Measurements from ENCODE around the gene HS3ST3B1. TPM values are rescaled to one million over a fixed set of nuclear protein-coding genes. Genes with fewer than 3 reads are reported as not detected.

HS3ST3B1 gene
- total RNA-seq, 2 experiments from 2014 or later, result 13.4 to 13.9 TPM

DNA sequence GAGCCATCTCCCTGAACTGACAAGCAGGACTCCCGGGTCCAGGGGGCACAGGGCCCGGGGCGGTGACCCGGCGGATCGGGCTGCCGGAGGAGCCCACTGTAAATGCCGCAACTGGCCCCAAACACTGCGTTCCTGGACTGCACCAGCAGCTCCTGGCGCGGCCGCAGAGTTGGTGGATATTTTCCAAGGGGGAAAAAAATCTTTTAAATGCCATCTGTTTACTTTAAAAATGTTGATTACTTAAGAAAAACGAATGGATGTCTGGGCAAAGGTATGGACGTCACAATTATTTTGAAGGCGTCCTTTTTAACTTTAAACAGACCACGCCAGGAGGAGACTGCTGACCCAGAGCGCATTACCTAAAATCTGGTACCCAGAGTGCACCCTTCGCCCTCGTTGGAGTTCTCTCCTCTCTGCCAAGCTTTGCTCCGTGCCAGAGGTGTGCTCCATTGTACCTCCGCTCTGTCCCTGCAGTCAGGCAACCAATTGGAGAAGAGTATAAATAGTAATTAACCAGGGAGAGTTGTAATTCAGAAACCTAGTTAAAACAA, 3.4 kb downstream of the HS3ST3B1 start:
- peak overlapping the region; percentile 43 for H3K27ac Mint-ChIP-seq
- intact Hi-C loops (cut with micrococcal nuclease), result loop anchor here (5.0 to 10.0 kb wide), 2 partner anchors 511 to 957 kb away; no protein-coding TSS in a partner anchor
- ChIA-PET POLR2A (interaction anchor here (1.1 to 4.8 kb wide), 2 partner anchors 17 to 235 kb away, joined by 3 to 37 read pairs; partner anchors contain the start of gene COX10), CTCF (interaction anchor here (0.7 to 5.8 kb wide), 2 partner anchors 622 to 709 kb away, joined by 3 to 43 read pairs; no protein-coding TSS in a partner anchor)
- H3K4me1 Mint-ChIP-seq (ENCODE audit: low read depth), result peaks cover 57% of the 10 kb centered on the region
- peaks cover 6% of the 10 kb centered on the region for H3K36me3 Mint-ChIP-seq
- H3K4me3 Mint-ChIP-seq, result peak overlapping the region; percentile 68
- no peaks in the 10 kb centered on the region for H3K27me3 Mint-ChIP-seq
- no peak for DNase-seq
- H3K9me3 Mint-ChIP-seq, result no peaks in the 10 kb centered on the region

DNA sequence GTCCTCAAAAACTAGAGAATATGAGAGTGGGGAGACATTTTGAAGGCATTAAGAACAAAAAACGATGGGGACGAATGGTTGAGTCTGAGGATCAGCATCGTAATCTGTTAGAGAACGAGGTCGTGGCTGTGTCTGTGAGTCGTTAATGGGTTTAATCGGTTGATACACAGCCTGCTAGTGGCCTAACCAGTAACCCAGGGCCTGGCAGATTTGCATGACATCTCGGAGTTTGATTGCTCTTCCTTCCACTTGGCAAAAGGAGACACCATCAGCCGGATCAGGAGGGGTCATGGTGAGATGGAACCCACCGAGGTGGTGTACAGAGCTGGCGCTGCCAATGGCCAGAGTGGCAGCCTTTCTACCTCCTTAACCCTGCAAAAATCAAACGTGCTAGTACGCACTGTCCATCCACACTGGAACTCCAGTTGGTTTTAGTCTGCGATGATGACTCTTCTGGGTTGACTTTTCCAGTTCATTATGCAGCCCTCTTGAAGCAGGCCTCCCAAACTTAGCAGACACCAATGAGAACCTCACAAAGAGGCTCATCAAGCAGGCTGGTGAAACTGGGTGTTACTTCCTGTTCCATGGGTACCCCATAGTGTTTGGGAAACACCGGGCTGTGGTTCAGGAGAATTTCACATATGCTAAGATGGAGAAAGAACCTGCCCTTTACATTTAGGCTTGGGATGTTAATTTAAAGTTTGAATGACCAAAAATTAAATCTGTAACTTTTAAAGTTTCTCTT, 4.1 kb downstream of the HS3ST3B1 start:
- ChIA-PET CTCF (interaction anchor here (1.4 kb wide), 1 partner anchor 711 kb away, joined by 3 read pairs; no protein-coding TSS in a partner anchor), POLR2A (no interaction called here)
- Mint-ChIP-seq H3K36me3 (peaks cover 6% of the 10 kb centered on the region), H3K4me1 (ENCODE audit: low read depth) (peaks cover 58% of the 10 kb centered on the region), H3K9me3 (no peaks in the 10 kb centered on the region), H3K27ac (peak overlapping the region; percentile 43), H3K27me3 (no peaks in the 10 kb centered on the region), H3K4me3 (peak overlapping the region; percentile 68)
- intact Hi-C loops (cut with micrococcal nuclease), result loop anchor here (5.0 to 10.0 kb wide), 2 partner anchors 510 to 958 kb away; no protein-coding TSS in a partner anchor
- DNase-seq, result no peak

DNA sequence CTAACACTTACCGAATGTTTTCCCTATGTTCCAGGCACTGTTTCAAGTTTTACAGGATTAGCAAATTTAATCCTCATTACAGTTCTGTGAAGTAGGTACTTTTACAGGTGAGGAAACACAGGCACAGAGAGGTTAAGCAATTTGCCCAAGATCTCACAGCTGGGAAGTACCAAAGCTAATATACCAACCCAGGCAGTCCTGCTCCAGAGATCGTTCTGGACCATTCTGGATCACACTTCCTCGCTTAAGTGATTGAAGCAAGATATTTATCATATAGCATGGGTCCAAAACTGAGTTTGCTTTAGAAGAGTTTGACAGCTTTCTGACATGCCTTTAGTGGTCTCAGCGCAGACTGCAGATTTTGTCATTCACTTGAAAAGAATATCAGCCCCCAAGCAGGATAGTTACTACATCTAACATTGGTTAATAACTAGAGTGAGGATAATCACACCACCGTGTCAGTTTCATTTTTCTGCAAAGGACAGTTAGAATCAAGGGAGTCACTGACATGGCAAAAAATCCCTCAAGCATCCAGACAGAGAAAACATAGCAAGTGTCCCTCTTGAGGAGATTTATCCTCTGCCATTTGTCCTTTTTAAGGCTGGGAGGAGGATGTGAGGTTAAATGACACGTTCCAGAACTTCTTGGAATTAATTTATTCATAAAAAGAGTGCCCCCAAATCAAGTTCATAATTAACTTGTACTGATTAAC, 5.1 kb downstream of the HS3ST3B1 start:
- Mint-ChIP-seq H3K9me3 (no peaks in the 10 kb centered on the region), H3K36me3 (peaks cover 9% of the 10 kb centered on the region), H3K4me3 (peak overlapping the region; percentile 68), H3K27me3 (no peaks in the 10 kb centered on the region), H3K27ac (no peak overlapping the region), H3K4me1 (ENCODE audit: low read depth) (peaks cover 62% of the 10 kb centered on the region)
- intact Hi-C loops (cut with micrococcal nuclease), result loop anchor here (10.0 kb wide), 1 partner anchor 509 kb away; no protein-coding TSS in a partner anchor
- DNase-seq, result no peak
- POLR2A ChIA-PET, result no interaction called here
- CTCF ChIA-PET, result interaction anchor here (0.6 to 1.4 kb wide), 5 partner anchors 13 to 712 kb away, joined by 3 to 6 read pairs (median 3); no protein-coding TSS in a partner anchor

DNA sequence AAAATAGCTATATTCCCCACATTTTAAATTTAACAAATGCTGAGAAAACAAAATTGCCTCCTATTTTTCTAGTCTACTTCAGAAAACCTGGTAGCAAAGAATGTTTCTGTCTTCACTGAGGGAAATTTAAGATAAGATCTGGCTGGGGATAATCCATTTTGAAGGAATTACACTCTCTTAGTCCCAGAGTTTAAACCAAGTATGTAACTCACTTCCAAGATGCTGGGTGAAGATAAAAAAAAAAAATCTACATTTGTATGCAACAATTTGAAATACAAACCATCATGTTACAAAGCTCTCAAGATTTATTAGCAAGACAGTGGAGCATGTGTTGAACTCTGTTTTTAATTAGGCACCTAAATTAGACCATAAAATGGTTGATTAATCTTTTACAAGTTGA, 5.7 kb downstream of the HS3ST3B1 start:
- DNase-seq, result no peak
- no peak overlapping the region for H3K27ac Mint-ChIP-seq
- peaks cover 9% of the 10 kb centered on the region for H3K36me3 Mint-ChIP-seq
- H3K4me3 Mint-ChIP-seq, result no peak overlapping the region
- CTCF ChIA-PET, result interaction anchor here (0.6 to 1.4 kb wide), 6 partner anchors 12 to 712 kb away, joined by 3 to 6 read pairs (median 3); no protein-coding TSS in a partner anchor
- POLR2A ChIA-PET, result interaction anchor here (0.6 to 1.5 kb wide), 2 partner anchors 12 to 210 kb away, joined by 4 to 6 read pairs; no protein-coding TSS in a partner anchor
- no peaks in the 10 kb centered on the region for H3K9me3 Mint-ChIP-seq
- no peaks in the 10 kb centered on the region for H3K27me3 Mint-ChIP-seq
- intact Hi-C loops (cut with micrococcal nuclease), result loop anchor here (10.0 kb wide), 1 partner anchor 508 kb away; no protein-coding TSS in a partner anchor
- H3K4me1 Mint-ChIP-seq (ENCODE audit: low read depth), result peaks cover 67% of the 10 kb centered on the region

DNA sequence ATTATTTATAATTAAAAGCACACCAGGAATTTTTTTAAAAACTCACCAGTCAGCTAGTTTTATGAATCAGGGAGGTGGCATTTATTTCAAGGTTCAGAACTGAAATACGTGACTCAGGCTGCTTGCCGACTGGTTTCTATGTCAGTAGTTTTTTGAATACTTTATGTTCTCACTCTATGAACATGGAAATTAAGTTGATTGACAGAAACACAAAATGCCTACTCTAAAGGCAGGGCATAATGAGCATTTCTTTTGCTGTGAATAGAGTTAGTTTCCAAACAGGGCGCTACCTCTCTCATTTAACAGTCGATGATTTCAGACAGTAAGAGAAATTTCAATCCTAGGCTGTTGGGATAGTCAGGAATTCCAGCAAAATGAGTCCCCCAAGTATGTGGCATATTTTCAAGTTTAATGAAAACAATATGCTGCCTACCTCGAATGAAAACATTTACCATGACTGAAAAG, 6.7 kb downstream of the HS3ST3B1 start:
- Mint-ChIP-seq H3K27me3 (no peaks in the 10 kb centered on the region), H3K4me3 (peak overlapping the region; percentile 64), H3K27ac (peak overlapping the region; percentile 74), H3K4me1 (ENCODE audit: low read depth) (peaks cover 77% of the 10 kb centered on the region), H3K9me3 (no peaks in the 10 kb centered on the region), H3K36me3 (peaks cover 15% of the 10 kb centered on the region)
- DNase-seq, result peak; percentile 43
- intact Hi-C loops (cut with micrococcal nuclease), result loop anchor here (1.0 to 10.0 kb wide), 3 partner anchors 30 to 507 kb away; no protein-coding TSS in a partner anchor
- ChIA-PET POLR2A (interaction anchor here (0.9 to 1.5 kb wide), 2 partner anchors 11 to 30 kb away, joined by 3 to 6 read pairs; no protein-coding TSS in a partner anchor), CTCF (interaction anchor here (1.1 to 1.3 kb wide), 2 partner anchors 618 to 710 kb away, joined by 3 to 6 read pairs; no protein-coding TSS in a partner anchor)

DNA sequence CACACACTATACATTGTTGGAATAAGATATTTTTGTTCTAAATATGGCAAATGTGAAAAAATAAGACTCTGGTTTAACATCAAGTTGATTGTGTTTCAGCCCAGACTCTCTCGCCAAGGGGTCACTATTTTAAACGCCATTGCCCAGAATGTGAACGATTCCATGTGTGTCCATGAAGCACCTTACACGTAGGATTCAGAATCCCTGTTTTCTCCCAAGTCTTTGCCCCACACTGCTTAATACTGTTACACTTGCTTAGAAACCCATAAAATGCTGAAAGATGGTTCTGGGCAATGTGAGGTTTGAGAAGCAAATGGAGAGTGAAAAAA, 7.7 kb downstream of the HS3ST3B1 start:
- POLR2A ChIA-PET, result interaction anchor here (0.8 to 1.0 kb wide), 3 partner anchors 8 to 13 kb away, joined by 3 to 4 read pairs (median 3); partner anchors contain the start of gene HS3ST3B1
- no peaks in the 10 kb centered on the region for H3K27me3 Mint-ChIP-seq
- peaks cover 78% of the 10 kb centered on the region for H3K4me1 Mint-ChIP-seq (ENCODE audit: low read depth)
- DNase-seq, result no peak
- no peaks in the 10 kb centered on the region for H3K9me3 Mint-ChIP-seq
- peak overlapping the region; percentile 77 for H3K4me3 Mint-ChIP-seq
- intact Hi-C loops (cut with micrococcal nuclease), result loop anchor here (10.0 kb wide), 1 partner anchor 506 kb away; no protein-coding TSS in a partner anchor
- peak overlapping the region; percentile 69 for H3K27ac Mint-ChIP-seq
- H3K36me3 Mint-ChIP-seq, result peaks cover 17% of the 10 kb centered on the region
- CTCF ChIA-PET, result interaction anchor here (1.0 to 1.2 kb wide), 2 partner anchors 11 to 13 kb away, joined by 3 read pairs; no protein-coding TSS in a partner anchor

DNA sequence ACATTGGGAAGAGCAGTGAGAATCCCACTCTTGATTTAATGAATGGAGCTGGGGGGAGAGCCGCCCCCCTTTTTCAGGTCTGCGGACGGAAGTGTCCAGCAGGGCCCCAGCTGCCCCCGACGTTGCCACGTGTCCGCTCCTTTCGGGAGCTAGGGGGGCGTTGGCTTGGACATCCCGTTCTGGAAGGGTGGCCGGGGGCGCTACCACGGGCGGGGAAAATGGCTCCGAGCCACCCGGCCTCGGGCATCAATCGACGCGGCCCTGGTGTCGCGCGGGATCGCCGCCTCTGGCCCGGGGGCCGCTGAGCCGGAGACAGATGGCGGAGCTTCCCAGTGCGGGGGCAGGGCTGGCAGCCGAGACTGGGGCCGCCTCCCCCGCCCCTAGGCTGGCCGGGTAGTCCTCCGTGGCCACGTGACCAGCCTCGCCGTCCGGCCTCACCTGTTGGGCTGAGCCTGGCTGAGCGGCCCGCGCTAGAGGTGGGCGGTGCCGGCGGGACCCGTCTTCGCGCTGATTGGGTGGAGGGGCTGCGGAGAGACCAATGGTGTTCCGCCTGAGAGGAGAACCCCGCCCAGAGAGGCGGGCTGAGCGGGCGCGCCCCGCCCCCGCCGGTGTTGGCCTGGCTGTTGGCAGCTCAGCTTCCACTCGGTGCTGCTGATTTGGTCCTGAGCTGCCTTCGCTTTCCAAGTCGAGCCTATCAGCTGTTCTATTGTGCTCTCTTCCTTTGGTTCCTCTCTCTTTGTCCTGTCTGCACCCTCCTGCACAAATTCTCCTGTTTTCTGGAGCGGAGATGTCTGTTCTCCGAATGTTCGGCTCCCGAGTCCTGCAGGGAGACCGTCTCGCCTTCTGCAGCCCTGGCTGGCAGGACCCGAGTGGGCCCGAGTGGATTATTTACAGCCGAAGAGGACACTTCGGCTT, 8.3 kb downstream of the HS3ST3B1 start:
- H3K36me3 Mint-ChIP-seq, result peaks cover 15% of the 10 kb centered on the region
- intact Hi-C loops (cut with micrococcal nuclease), result loop anchor here (1.0 to 10.0 kb wide), 3 partner anchors 9 to 506 kb away; no protein-coding TSS in a partner anchor
- peak overlapping the region; percentile 69 for H3K27ac Mint-ChIP-seq
- ChIA-PET POLR2A (interaction anchor here (0.7 to 1.0 kb wide), 4 partner anchors 8 to 12 kb away, joined by 3 to 4 read pairs (median 4); partner anchors contain the start of gene HS3ST3B1), CTCF (interaction anchor here (1.0 to 1.2 kb wide), 3 partner anchors 12 to 97 kb away, joined by 3 read pairs; no protein-coding TSS in a partner anchor)
- H3K4me3 Mint-ChIP-seq, result peak overlapping the region; percentile 77
- peaks cover 76% of the 10 kb centered on the region for H3K4me1 Mint-ChIP-seq (ENCODE audit: low read depth)
- no peaks in the 10 kb centered on the region for H3K9me3 Mint-ChIP-seq
- peak; percentile 96 for DNase-seq
- no peaks in the 10 kb centered on the region for H3K27me3 Mint-ChIP-seq

DNA sequence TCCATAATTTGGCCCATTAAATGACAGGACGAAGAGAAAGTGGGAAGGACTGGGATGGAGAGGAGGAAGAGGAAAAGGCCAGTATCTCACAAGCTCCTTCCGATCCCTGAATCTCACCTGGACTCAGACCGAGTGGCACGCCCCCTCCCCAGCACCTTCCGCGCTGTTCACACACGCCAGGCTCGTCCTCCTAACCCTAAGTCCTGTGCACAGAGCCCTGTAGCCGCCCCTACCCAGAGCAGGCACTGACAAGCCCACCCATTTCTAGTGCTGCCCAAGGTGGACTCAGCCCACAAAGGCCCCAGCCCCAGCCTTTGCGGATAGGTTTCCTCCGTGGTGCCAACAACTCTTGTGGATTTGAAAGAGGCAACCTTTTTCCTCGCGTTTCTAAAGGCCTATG, 9.2 kb downstream of the HS3ST3B1 start:
- ChIA-PET POLR2A (interaction anchor here (0.7 kb wide), 1 partner anchor 9 kb away, joined by 4 read pairs; the partner anchor contains the start of gene HS3ST3B1), CTCF (no interaction called here)
- intact Hi-C loops (cut with micrococcal nuclease), result no loop called here
- peaks cover 76% of the 10 kb centered on the region for H3K4me1 Mint-ChIP-seq (ENCODE audit: low read depth)
- H3K27ac Mint-ChIP-seq, result no peak overlapping the region
- no peaks in the 10 kb centered on the region for H3K27me3 Mint-ChIP-seq
- H3K36me3 Mint-ChIP-seq, result peaks cover 20% of the 10 kb centered on the region
- no peak for DNase-seq
- no peaks in the 10 kb centered on the region for H3K9me3 Mint-ChIP-seq
- H3K4me3 Mint-ChIP-seq, result no peak overlapping the region

DNA sequence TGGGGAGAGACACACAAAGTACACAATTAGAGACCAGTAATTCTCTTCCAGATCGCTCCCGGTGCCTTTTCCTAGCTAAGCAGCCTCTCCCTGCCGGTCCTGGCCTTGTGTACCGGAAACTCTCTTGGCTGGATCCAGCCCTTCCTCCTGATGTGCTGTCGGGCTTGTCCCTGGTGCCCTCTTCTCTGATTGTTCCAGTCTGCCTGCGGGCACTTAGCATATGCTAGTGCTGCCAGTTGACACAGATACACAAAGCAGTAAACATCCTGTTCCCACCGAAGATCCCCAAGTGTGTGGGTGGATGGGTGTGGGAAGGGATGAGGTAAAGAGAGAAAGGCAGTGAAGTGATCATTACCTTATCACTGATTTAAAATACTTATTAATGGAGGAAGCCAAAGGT, 9.7 kb downstream of the HS3ST3B1 start:
- Mint-ChIP-seq H3K4me3 (peak overlapping the region; percentile 39), H3K36me3 (peaks cover 20% of the 10 kb centered on the region), H3K4me1 (ENCODE audit: low read depth) (peaks cover 74% of the 10 kb centered on the region), H3K27ac (peak overlapping the region; percentile 69), H3K27me3 (no peaks in the 10 kb centered on the region), H3K9me3 (no peaks in the 10 kb centered on the region)
- ChIA-PET CTCF (no interaction called here), POLR2A (no interaction called here)
- no peak for DNase-seq
- intact Hi-C loops (cut with micrococcal nuclease), result no loop called here

DNA sequence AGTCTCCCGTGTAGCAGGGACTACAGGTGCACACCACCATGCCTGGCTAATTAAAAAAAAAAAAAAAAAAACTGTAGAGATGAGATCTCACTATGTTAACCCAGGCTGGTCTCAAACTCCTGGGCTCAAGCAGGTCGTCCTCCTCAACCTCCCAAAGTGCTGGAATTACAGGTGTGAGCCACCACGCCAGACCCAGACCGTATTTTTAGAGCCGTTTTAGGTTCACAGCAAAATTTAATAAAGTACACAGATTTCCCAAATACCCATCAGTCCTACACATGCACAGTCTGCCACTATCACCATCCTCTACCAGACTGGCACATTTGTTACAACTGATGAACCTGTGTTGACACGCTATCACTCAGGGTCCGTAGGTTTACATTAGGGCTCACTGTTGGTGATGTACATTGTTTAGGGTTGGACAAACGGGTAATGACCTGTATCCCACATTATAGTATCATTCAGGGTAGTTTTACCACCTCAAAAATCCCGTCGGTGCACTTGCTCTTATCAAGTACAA, 10.4 kb downstream of the HS3ST3B1 start:
- CTCF ChIA-PET, result no interaction called here
- H3K4me3 Mint-ChIP-seq, result no peak overlapping the region
- H3K27ac Mint-ChIP-seq, result no peak overlapping the region
- no peaks in the 10 kb centered on the region for H3K27me3 Mint-ChIP-seq
- peaks cover 73% of the 10 kb centered on the region for H3K4me1 Mint-ChIP-seq (ENCODE audit: low read depth)
- H3K36me3 Mint-ChIP-seq, result peaks cover 20% of the 10 kb centered on the region
- intact Hi-C loops (cut with micrococcal nuclease), result no loop called here
- DNase-seq, result no peak
- no peaks in the 10 kb centered on the region for H3K9me3 Mint-ChIP-seq
- POLR2A ChIA-PET, result no interaction called here
